BE2C (cell line): ENCODE data around the gene TIMP4.

Experiments
- DNase-seq: peaks from one replicate; pipeline ENCODE4 v3.0.0-alpha.2; 2020
- H3K27me3 ChIP-seq: fragments of 250-450 bp; sonication (Bioruptor Pico); 2 replicates; pipeline ENCODE4 v1.5.1; 2020; ENCODE audit warnings: mild to moderate bottlenecking
- H3K36me3 ChIP-seq: fragments of 250-450 bp; sonication (Bioruptor Pico); 2 replicates; pipeline ENCODE4 v1.5.1; 2020; ENCODE audit warnings: mild to moderate bottlenecking
- H3K4me1 ChIP-seq: fragments of 250-450 bp; sonication (Bioruptor Pico); 2 replicates; pipeline ENCODE4 v1.5.1; 2020
- H3K4me3 ChIP-seq: 2 replicates; pipeline ENCODE4 v1.5.1; 2011; ENCODE audit warnings: low read depth, low read length
- H3K9me3 ChIP-seq: fragments of 250-450 bp; sonication (Bioruptor Pico); 2 replicates; pipeline ENCODE4 v1.5.1; 2020
- CTCF ChIP-seq: IDR thresholded peaks from 2 replicates; pipeline ENCODE4 v1.5.1; 2012; ENCODE audit warnings: mild to moderate bottlenecking, low read depth, low read length

Gene TIMP4

GRCh38 chr3:12127391-12127790 is 31.3 kb downstream of the TIMP4 start:
- no peaks in the 10 kb centered on the region for H3K9me3 ChIP-seq
- DNase-seq = no peak
- 0 out of 2 replicates have a peak, but pooled peaks cover 3% of the 10 kb centered on the region for H3K4me1 ChIP-seq
- H3K4me3 ChIP-seq = no peak overlapping the region
- no peaks in the 10 kb centered on the region for H3K36me3 ChIP-seq
- no peaks in the 10 kb centered on the region for H3K27me3 ChIP-seq
- TF ChIP-seq CTCF = no peak

- no peak for DNase-seq
- Histone ChIP-seq H3K9me3 (no peaks in the 10 kb centered on the region), H3K4me3 (no peak overlapping the region), H3K27me3 (no peaks in the 10 kb centered on the region), H3K4me1 (no peaks in the 10 kb centered on the region), H3K36me3 (no peaks in the 10 kb centered on the region)
- TF ChIP-seq CTCF = no peak
Observed at GRCh38 chr3:12125772-12126171, 32.9 kb downstream of the TIMP4 start.

- TF ChIP-seq CTCF = no peak
- no peaks in the 10 kb centered on the region for H3K27me3 ChIP-seq
- no peaks in the 10 kb centered on the region for H3K4me1 ChIP-seq
- H3K36me3 ChIP-seq = no peaks in the 10 kb centered on the region
- no peaks in the 10 kb centered on the region for H3K9me3 ChIP-seq
- no peak overlapping the region for H3K4me3 ChIP-seq
- DNase-seq = no peak
Observed at GRCh38 chr3:12121466-12121865, 37.2 kb downstream of the TIMP4 start.

- H3K27me3 ChIP-seq = no peaks in the 10 kb centered on the region
- H3K4me3 ChIP-seq = no peak overlapping the region
- no peak for DNase-seq
- TF ChIP-seq CTCF = no peak
- no peaks in the 10 kb centered on the region for H3K36me3 ChIP-seq
- H3K9me3 ChIP-seq = no peaks in the 10 kb centered on the region
- H3K4me1 ChIP-seq = no peaks in the 10 kb centered on the region
Observed at GRCh38 chr3:12120374-12121140, 38.2 kb downstream of the TIMP4 start.

GRCh38 chr3:12117473-12117872 is 41.2 kb downstream of the TIMP4 start:
- H3K9me3 ChIP-seq = no peaks in the 10 kb centered on the region
- no peak for TF ChIP-seq CTCF
- no peak for DNase-seq
- no peaks in the 10 kb centered on the region for H3K27me3 ChIP-seq
- no peaks in the 10 kb centered on the region for H3K4me1 ChIP-seq
- H3K4me3 ChIP-seq = no peak overlapping the region
- H3K36me3 ChIP-seq = no peaks in the 10 kb centered on the region

- Histone ChIP-seq H3K36me3 (no peaks in the 10 kb centered on the region), H3K4me3 (no peak overlapping the region), H3K4me1 (no peaks in the 10 kb centered on the region), H3K9me3 (no peaks in the 10 kb centered on the region), H3K27me3 (no peaks in the 10 kb centered on the region)
- DNase-seq = no peak
- TF ChIP-seq CTCF = no peak
Observed at GRCh38 chr3:12116870-12117269, 41.8 kb downstream of the TIMP4 start.
